Uterine smooth muscle cell (primary cell): ENCODE results near the gene SREBF1. TPM values are rescaled to one million over a fixed set of nuclear protein-coding genes. Genes with fewer than 3 reads are reported as not detected.

Experiments used
- total RNA-seq: library from RNA; depleted of rRNA; stranded (reverse); fragments of >200 nt; gene quantifications from 2 replicates; pipeline ENCODE4 v1.2.3, GENCODE V29; 2014

The SREBF1 gene
- 69.0 and 142 TPM in 2 replicates for total RNA-seq

GRCh38 chr17:17836818-17837379 is at the start of gene SREBF1:
SREBF1 (minus strand) TSS chr17:17836986; CDS start chr17:17836817, 169 bp downstream.

Other genes with a start within 250 kb of the SREBF1 start
- gene PEMT, start 245.3 kb downstream of the SREBF1 start, total RNA-seq: 26.0 and 28.3 TPM in 2 replicates
- 13.9 and 16.0 TPM in 2 replicates for gene RAI1, start 155.5 kb downstream of the SREBF1 start, total RNA-seq
- gene TOM1L2, start 135.4 kb upstream of the SREBF1 start, total RNA-seq: 19.9 and 22.7 TPM in 2 replicates
- 0.55 and 1.1 TPM in 2 replicates for gene DRC3, start 135.9 kb upstream of the SREBF1 start, total RNA-seq
- gene ATPAF2, start 202.2 kb upstream of the SREBF1 start, total RNA-seq: 13.6 and 18.1 TPM in 2 replicates
- gene GID4, start 202.4 kb upstream of the SREBF1 start, total RNA-seq: 5.1 and 9.0 TPM in 2 replicates